Pericardium fibroblast (primary cell): ENCODE measurements around the gene TIMP4. TPM values are rescaled to one million over a fixed set of nuclear protein-coding genes. Genes with fewer than 3 reads are reported as not detected.

Source experiments
- total RNA-seq: library from RNA; depleted of rRNA; stranded (reverse); fragments of >200 nt; gene quantifications from 2 replicates; pipeline ENCODE4 v1.2.3, GENCODE V29; 2015

The TIMP4 gene
- 13.1 and 13.7 TPM in 2 replicates for total RNA-seq

DNA sequence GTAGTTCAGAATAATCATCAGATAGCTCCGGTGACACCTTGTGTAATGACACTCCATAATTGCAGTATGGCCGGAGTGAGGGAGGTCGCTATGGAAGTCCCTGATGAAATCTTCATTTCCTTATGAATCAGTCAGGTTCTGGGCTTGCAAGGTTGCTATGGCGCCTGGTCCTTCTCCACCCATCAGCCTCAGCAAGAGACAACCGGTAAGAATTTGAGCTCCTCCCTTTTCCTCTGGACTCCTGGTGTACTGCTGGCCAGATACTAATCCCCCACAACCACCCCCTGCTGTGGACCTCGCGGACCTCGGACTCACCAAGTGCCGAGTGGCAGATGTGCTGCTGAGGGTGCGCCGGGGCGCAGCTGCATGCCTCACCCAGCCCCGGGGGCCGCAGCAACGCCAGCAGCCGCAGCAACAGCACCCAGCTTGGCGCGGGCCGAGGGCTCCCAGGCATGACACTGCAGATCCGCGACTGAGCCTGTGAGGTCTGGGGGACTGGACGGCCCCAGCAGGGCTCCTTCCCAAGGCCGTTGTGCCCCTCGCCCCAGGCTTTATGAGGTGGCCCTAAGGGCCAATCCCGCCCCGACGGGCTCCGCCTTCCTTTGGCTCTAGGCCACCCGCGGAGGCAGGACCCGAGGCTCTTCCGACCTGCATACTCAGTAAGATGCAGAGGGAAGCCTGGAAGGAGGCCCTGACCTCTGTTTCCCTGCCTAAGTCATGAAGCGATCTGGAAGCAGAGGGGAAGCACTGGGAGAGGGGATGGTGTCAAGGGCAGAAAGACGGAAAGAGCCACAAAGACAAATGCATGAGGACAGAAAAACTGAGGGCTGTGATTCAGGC, at the start of gene TIMP4:
TSS of gene TIMP4 (minus strand) at position 526 of the 840 bp plus-strand sequence. CDS start at position 454, 72 bp downstream.

Other genes starting within 250 kb of the TIMP4 start
- 0.51 TPM in 1 of 2 replicates, not detected in the other for gene SYN2, start 154.5 kb downstream of the TIMP4 start, total RNA-seq
- gene PPARG, start 130.2 kb upstream of the TIMP4 start, total RNA-seq = 16.6 and 44.0 TPM in 2 replicates